ENCODE results near the gene DUSP8. TPM values are rescaled to one million over a fixed set of nuclear protein-coding genes. Genes with fewer than 3 reads are reported as not detected.
"Not testable (repeated sequence)": the region's sequence is repeated elsewhere in the genome, so short reads cannot be mapped to it uniquely, and the experiment has no call there.

Gene DUSP8, protein sequence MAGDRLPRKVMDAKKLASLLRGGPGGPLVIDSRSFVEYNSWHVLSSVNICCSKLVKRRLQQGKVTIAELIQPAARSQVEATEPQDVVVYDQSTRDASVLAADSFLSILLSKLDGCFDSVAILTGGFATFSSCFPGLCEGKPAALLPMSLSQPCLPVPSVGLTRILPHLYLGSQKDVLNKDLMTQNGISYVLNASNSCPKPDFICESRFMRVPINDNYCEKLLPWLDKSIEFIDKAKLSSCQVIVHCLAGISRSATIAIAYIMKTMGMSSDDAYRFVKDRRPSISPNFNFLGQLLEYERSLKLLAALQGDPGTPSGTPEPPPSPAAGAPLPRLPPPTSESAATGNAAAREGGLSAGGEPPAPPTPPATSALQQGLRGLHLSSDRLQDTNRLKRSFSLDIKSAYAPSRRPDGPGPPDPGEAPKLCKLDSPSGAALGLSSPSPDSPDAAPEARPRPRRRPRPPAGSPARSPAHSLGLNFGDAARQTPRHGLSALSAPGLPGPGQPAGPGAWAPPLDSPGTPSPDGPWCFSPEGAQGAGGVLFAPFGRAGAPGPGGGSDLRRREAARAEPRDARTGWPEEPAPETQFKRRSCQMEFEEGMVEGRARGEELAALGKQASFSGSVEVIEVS
- total RNA-seq (2022) (12.1 and 14.0 TPM in 2 replicates), Bru-seq, nascent RNA (percentile 50 among the genes with signal in this experiment), BruChase-seq, experiment 1, labeled RNA remaining after a 6-hour chase (percentile 63 among the genes with signal in this experiment), BruChase-seq, experiment 2, labeled RNA remaining after a 2-hour chase (percentile 62 among the genes with signal in this experiment)
- long read RNA-seq, full-length matches to known transcripts = 5 of 13 reads
- long read RNA-seq, partial matches to known transcripts = 4 of 13 reads
- long read RNA-seq, other reads (novel, unspliced or antisense) = 4 of 13 reads

DNA sequence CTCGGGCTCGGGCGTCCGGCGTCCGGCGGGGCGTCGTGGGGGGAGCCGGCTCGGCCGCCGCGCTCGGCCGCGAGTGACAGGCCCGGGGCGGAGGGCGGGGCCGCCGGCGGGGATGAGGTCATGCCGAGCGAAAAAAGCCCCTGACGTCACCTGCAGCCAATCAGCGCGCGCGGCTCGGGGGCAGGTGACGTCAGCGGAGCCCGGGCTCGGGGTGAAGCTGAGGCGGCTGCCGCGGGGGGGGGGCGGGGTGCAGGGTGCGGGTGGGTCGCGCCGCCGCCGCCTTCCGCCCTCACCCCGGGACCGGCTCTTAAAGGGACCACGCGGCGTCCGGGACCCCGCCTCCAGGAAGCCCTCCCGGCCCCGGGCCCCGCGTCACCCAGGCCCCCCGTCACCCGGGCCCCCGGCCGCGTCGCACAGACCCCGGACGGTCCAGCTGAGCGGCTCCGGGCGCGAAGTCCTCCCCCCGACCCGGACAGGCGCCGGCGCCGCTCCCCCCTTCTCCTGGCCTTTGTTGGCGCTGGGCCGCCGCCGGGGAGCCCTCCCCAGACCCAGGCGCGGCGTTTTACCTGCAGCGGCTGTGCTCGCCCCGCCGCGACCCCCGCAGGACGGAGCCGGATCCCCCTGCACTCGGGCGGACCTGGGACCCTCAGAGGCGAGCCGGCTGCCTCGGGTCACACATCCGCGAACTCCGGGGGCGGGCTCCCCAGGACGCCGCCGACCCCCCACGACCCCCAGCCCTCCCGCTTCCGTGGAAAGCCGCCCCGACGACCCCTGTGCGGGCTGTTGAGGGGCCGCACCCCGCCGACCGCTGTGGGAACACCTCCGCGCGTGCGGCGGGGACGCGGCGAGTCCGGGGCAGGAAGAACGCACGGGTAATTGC is at the start of gene DUSP8:
Gene DUSP8, minus strand, starts transcription at position 75 of the 880 bp plus-strand sequence. CDS start 6,445 bp downstream, outside the sequence.
- Mint-ChIP-seq H3K36me3 (ENCODE audit: insufficient read depth, unreplicated experiment) (peaks cover 43% of the 10 kb centered on the region), H3K4me1 (ENCODE audit: low read depth, unreplicated experiment) (peaks cover 7% of the 10 kb centered on the region), H3K27ac (ENCODE audit: unreplicated experiment) (no peak within 1 kb of the TSS), H3K9me3 (ENCODE audit: low read depth, unreplicated experiment) (no peaks in the 10 kb centered on the region), H3K27me3 (ENCODE audit: unreplicated experiment) (no peaks in the 10 kb centered on the region), H3K4me3 (ENCODE audit: low read depth, unreplicated experiment) (peak within 1 kb of the TSS; percentile 77)
- CTCF ChIA-PET = interaction anchor here (0.6 to 3.0 kb wide), 6 partner anchors 14 to 420 kb away, joined by 3 to 92 read pairs (median 3); no protein-coding TSS in a partner anchor
- intact Hi-C loops (cut with micrococcal nuclease; ENCODE audit: unreplicated experiment) = no loop called here
- TF ChIP-seq, protein P1, sequence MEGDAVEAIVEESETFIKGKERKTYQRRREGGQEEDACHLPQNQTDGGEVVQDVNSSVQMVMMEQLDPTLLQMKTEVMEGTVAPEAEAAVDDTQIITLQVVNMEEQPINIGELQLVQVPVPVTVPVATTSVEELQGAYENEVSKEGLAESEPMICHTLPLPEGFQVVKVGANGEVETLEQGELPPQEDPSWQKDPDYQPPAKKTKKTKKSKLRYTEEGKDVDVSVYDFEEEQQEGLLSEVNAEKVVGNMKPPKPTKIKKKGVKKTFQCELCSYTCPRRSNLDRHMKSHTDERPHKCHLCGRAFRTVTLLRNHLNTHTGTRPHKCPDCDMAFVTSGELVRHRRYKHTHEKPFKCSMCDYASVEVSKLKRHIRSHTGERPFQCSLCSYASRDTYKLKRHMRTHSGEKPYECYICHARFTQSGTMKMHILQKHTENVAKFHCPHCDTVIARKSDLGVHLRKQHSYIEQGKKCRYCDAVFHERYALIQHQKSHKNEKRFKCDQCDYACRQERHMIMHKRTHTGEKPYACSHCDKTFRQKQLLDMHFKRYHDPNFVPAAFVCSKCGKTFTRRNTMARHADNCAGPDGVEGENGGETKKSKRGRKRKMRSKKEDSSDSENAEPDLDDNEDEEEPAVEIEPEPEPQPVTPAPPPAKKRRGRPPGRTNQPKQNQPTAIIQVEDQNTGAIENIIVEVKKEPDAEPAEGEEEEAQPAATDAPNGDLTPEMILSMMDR (IDR thresholded peaks at IDR 0.05; ENCODE audit: unreplicated experiment) = no peak
- BruUV-seq (replicated peaks) = TSS peak; percentile 17
- DNase-seq = peak; percentile 95

DNA sequence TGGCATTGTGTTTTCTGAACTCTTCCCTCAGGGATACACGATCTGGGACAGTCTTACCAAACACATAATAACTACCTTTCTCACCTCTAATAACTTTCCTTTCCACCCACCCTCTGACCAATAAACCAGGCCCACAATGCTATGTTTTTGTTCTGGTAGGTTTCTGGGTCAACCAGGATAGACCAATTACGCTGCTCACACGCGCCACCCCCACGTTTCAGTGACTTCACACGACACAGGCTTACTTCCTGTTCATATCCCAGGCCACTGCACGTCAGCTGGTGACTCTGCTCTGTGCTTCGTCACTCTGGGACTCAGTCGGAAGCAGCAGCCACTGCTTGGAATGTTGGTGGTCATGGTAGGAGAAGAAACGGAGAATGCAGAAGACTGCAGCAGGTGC is 47.4 kb upstream of the DUSP8 start:
- no peaks in the 10 kb centered on the region for H3K4me1 Mint-ChIP-seq (ENCODE audit: low read depth, unreplicated experiment)
- H3K36me3 Mint-ChIP-seq (ENCODE audit: insufficient read depth, unreplicated experiment) = no peaks in the 10 kb centered on the region
- DNase-seq = no peak
- H3K27me3 Mint-ChIP-seq (ENCODE audit: unreplicated experiment) = peaks cover 88% of the 10 kb centered on the region
- no peak overlapping the region for H3K4me3 Mint-ChIP-seq (ENCODE audit: low read depth, unreplicated experiment)
- TF ChIP-seq, protein P1 (IDR thresholded peaks at IDR 0.05; ENCODE audit: unreplicated experiment) = no peak
- CTCF ChIA-PET = no interaction called here
- BruUV-seq (replicated peaks) = no TSS peak
- intact Hi-C loops (cut with micrococcal nuclease; ENCODE audit: unreplicated experiment) = no loop called here
- H3K27ac Mint-ChIP-seq (ENCODE audit: unreplicated experiment) = no peak overlapping the region
- H3K9me3 Mint-ChIP-seq (ENCODE audit: low read depth, unreplicated experiment) = no peaks in the 10 kb centered on the region

DNA sequence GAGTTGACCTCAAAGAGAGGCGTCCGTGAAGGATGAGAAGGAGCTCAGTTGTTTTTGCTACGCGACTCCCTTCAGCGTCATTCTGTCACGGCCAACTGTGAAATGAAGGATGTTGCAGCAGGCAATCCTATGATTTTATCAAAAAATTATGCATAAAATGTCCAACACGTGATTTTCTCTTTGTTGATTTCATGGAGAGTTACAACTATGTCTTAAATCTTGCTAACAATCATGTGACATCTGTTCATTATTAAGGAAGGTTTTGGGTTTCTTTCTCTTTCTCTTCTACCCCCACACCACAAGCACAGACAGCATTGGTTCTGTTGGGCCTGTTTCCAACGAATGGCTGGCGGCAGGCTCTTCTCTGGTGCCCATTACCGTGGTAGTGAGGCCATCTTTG is 46.2 kb upstream of the DUSP8 start:
- Mint-ChIP-seq H3K27me3 (ENCODE audit: unreplicated experiment) (peaks cover 89% of the 10 kb centered on the region), H3K9me3 (ENCODE audit: low read depth, unreplicated experiment) (no peaks in the 10 kb centered on the region), H3K4me1 (ENCODE audit: low read depth, unreplicated experiment) (no peaks in the 10 kb centered on the region), H3K4me3 (ENCODE audit: low read depth, unreplicated experiment) (no peak overlapping the region), H3K36me3 (ENCODE audit: insufficient read depth, unreplicated experiment) (no peaks in the 10 kb centered on the region), H3K27ac (ENCODE audit: unreplicated experiment) (no peak overlapping the region)
- CTCF ChIA-PET = no interaction called here
- intact Hi-C loops (cut with micrococcal nuclease; ENCODE audit: unreplicated experiment) = no loop called here
- TF ChIP-seq, protein P1 (IDR thresholded peaks at IDR 0.05; ENCODE audit: unreplicated experiment) = no peak
- DNase-seq = no peak
- BruUV-seq (replicated peaks) = no TSS peak

DNA sequence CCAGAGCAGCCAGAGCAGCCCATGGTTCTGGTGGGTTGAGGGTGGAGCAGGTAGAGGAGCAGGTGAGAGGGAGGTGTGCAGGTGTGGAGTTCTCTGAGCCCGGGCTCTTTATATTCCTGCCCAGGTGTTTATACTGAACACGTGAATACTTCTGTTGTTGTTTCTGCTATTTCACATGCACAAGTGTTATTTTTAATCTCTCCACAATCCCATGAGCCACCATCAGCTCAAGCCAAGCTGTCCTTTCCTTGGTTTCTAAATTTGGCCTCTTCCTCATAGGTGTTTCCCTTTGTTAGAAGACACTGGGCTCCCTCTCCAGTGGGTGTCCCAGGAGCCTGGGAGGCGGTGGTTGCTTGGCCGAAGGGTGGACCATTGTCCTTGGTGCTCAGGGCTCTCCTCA is 36.3 kb upstream of the DUSP8 start, which contains the start of gene KRTAP5-3:
Gene KRTAP5-3, minus strand, starts transcription at position 101 of the 400 bp plus-strand sequence. Its CDS starts 78 bp downstream, at position 23.
- Mint-ChIP-seq H3K4me3 (ENCODE audit: low read depth, unreplicated experiment) (no peak within 1 kb of the TSS), H3K27me3 (ENCODE audit: unreplicated experiment) (peaks cover 88% of the 10 kb centered on the region), H3K27ac (ENCODE audit: unreplicated experiment) (no peak within 1 kb of the TSS), H3K36me3 (ENCODE audit: insufficient read depth, unreplicated experiment) (no peaks in the 10 kb centered on the region), H3K4me1 (ENCODE audit: low read depth, unreplicated experiment) (no peaks in the 10 kb centered on the region), H3K9me3 (ENCODE audit: low read depth, unreplicated experiment) (no peaks in the 10 kb centered on the region)
- TF ChIP-seq, protein P1 (IDR thresholded peaks at IDR 0.05; ENCODE audit: unreplicated experiment) = no peak
- CTCF ChIA-PET = no interaction called here
- DNase-seq = no peak
- intact Hi-C loops (cut with micrococcal nuclease; ENCODE audit: unreplicated experiment) = no loop called here
- no TSS peak for BruUV-seq (replicated peaks)

DNA sequence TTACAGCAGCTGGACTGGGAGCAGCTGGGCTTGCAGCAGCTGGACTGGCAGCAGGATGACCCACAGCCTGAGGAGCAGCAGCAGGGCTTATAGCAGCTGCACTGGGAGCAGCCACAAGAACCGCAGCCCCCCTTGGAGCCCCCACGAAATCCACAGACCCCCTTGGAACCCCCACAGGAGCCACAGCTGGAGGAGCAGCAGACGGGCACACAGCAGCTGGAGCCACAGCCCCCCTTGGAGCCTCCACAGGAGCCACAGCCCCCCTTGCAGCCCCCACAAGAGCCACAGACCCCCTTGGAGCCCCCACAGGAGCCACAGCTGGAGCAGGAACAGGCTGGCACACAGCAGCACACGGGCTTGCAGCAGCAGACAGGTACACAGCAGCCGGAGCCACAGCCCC is 35.8 kb upstream of the DUSP8 start:
- H3K27ac Mint-ChIP-seq (ENCODE audit: unreplicated experiment); H3K4me1 Mint-ChIP-seq (ENCODE audit: low read depth, unreplicated experiment); H3K9me3 Mint-ChIP-seq (ENCODE audit: low read depth, unreplicated experiment); CTCF ChIA-PET; H3K36me3 Mint-ChIP-seq (ENCODE audit: insufficient read depth, unreplicated experiment); BruUV-seq (replicated peaks); intact Hi-C loops (cut with micrococcal nuclease; ENCODE audit: unreplicated experiment); H3K4me3 Mint-ChIP-seq (ENCODE audit: low read depth, unreplicated experiment); DNase-seq: not testable (repeated sequence)
- H3K27me3 Mint-ChIP-seq (ENCODE audit: unreplicated experiment) = peaks cover 88% of the 10 kb centered on the region
